Vagina (tissue), 2 donors: Measurements from ENCODE around the gene CADPS.

ENCODE experiments used
- POLR2A ChIP-seq, 2 donors: fragments of 450-650 bp; IDR thresholded peaks; one replicate each; pipeline ENCODE4 v1.6.1; 2017; ENCODE audit warnings: antibody characterized with exemption in 2 of 2, mild to moderate bottlenecking in 2 of 2, moderate library complexity in 2 of 2
- TF ChIP-seq, protein P1 (sequence below), 3 experiments: fragments of 450-650 bp in 2 of 3; fragments of 200-600 bp in 1 of 3; sonication (generic) in 1 of 3; IDR thresholded peaks; one replicate each; pipeline ENCODE4 v1.5.1; 2017 to 2019; ENCODE audit warnings: antibody characterized with exemption in 3 of 3, mild to moderate bottlenecking in 2 of 3, moderate library complexity in 2 of 3

DNA sequence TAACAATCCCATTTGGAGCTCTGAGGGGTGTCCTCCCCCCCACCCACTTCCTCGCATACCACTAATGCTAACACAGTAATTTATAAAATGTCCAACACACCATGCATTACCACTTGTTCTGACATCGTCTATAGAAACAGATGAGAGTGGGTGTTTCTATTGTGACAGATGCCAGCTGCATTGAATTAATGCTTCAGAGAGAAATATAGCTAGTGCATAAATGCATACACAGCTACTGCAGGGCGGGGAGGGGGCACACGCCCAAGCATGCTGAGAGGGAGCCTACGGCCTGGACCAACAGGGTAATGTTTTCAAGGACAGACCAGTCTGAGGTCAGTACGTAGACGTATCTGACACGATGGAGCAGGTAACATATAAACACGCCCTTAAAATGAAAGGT is 395.9 kb downstream of the CADPS start:
- TF ChIP-seq, protein P1, sequence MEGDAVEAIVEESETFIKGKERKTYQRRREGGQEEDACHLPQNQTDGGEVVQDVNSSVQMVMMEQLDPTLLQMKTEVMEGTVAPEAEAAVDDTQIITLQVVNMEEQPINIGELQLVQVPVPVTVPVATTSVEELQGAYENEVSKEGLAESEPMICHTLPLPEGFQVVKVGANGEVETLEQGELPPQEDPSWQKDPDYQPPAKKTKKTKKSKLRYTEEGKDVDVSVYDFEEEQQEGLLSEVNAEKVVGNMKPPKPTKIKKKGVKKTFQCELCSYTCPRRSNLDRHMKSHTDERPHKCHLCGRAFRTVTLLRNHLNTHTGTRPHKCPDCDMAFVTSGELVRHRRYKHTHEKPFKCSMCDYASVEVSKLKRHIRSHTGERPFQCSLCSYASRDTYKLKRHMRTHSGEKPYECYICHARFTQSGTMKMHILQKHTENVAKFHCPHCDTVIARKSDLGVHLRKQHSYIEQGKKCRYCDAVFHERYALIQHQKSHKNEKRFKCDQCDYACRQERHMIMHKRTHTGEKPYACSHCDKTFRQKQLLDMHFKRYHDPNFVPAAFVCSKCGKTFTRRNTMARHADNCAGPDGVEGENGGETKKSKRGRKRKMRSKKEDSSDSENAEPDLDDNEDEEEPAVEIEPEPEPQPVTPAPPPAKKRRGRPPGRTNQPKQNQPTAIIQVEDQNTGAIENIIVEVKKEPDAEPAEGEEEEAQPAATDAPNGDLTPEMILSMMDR (IDR thresholded peaks at IDR 0.05) = no peak
- no peak for TF ChIP-seq POLR2A (IDR thresholded peaks at IDR 0.05)
